Adipose tissue (tissue), 3 donors: ENCODE data around the gene QRFP. TPM values are rescaled to one million over a fixed set of nuclear protein-coding genes. Genes with fewer than 3 reads are reported as not detected.

Experiments used
- H3K27ac ChIP-seq: one replicate; pipeline ENCODE4 v1.5.1; 2013; ENCODE audit warnings: low read depth, low read length
- WGBS, 3 donors: extraction: QIAGEN DNeasy Blood & Tissue Kit; methylation state at CpG; one replicate each; pipeline ENCODE4 v1.1.7; 2013; 5-methylcytosine and 5-hydroxymethylcytosine counted together
- polyA plus RNA-seq, 3 donors: library from polyadenylated mRNA; stranded (reverse); fragments of 200-250 nt; gene quantifications; one replicate each; pipeline ENCODE4 v1.2.3, GENCODE V29; 2013
- donor health status: healthy with polysubstance abuse.
- donor health status: Bipolar disorder and iron deficiency.
- donor health status: healthy.

Gene QRFP
- under 1 TPM in 2 of 3 donors, not detected in 1; 0.03 to 0.12 TPM for polyA plus RNA-seq

GRCh38 chr9:130896233-130897014 lies at the start of gene QRFP:
QRFP (minus strand) TSS chr9:130896812; CDS start chr9:130893838, 2,974 bp downstream.
- 66 to 71% (median 70%) methylated on average over 27 of the region's 27 CpGs for WGBS, 3 donors
- no peak within 1 kb of the TSS for H3K27ac ChIP-seq

GRCh38 chr9:130945173-130945572 lies 48.6 kb upstream of the QRFP start:
- WGBS, 3 donors = 76 to 83% (median 76%) methylated on average over 9 of the region's 9 CpGs
- H3K27ac ChIP-seq = no peak overlapping the region

GRCh38 chr9:130944510-130945058 lies 48.0 kb upstream of the QRFP start:
- 25 to 41% (median 27%) methylated on average over 3 of the region's 3 CpGs for WGBS, 3 donors
- no peak overlapping the region for H3K27ac ChIP-seq

GRCh38 chr9:130943777-130944176 lies 47.2 kb upstream of the QRFP start:
- WGBS, 3 donors = 35 to 57% (median 56%) methylated on average over 14 of the region's 14 CpGs
- no peak overlapping the region for H3K27ac ChIP-seq

DNA sequence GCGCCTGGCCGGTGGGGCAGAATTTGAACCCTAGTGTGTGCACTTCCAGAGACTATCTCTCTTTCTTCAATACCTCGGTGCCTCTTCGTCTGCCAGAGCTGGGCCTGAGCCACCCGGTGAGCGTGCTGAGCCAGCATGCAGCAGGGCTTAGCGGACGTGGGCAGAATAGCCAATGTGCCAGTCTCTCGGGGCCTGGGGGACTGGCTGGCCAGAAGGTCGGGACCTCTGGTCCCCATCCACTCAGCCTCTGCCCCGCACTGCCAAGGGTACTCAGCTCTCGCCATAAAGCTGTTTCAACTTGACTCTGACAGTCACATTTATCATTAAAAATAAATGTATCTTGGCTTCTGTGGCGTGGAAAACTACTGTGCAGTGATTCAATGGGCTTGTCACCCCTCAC lies 46.6 kb upstream of the QRFP start:
- 58 to 63% (median 59%) methylated on average over 13 of the region's 13 CpGs for WGBS, 3 donors
- H3K27ac ChIP-seq = no peak overlapping the region

- WGBS, 3 donors = 66 to 72% (median 66%) methylated on average over 10 of the region's 10 CpGs
- no peak overlapping the region for H3K27ac ChIP-seq
Observed at GRCh38 chr9:130942679-130943078, 46.1 kb upstream of the QRFP start.

GRCh38 chr9:130942084-130942483 lies 45.5 kb upstream of the QRFP start:
- WGBS, 3 donors = 79 to 86% (median 81%) methylated on average over 6 of the region's 6 CpGs
- no peak overlapping the region for H3K27ac ChIP-seq

GRCh38 chr9:130940693-130941576 lies 44.3 kb upstream of the QRFP start:
- 5 to 8% (median 6%) methylated on average over 33 to 36 of the region's 36 CpGs for WGBS, 3 donors
- no peak overlapping the region for H3K27ac ChIP-seq

- WGBS, 3 donors = 1 to 4% (median 1%) methylated on average over 24 to 32 of the region's 32 CpGs
- no peak overlapping the region for H3K27ac ChIP-seq
Observed at GRCh38 chr9:130940027-130940549, 43.5 kb upstream of the QRFP start.

DNA sequence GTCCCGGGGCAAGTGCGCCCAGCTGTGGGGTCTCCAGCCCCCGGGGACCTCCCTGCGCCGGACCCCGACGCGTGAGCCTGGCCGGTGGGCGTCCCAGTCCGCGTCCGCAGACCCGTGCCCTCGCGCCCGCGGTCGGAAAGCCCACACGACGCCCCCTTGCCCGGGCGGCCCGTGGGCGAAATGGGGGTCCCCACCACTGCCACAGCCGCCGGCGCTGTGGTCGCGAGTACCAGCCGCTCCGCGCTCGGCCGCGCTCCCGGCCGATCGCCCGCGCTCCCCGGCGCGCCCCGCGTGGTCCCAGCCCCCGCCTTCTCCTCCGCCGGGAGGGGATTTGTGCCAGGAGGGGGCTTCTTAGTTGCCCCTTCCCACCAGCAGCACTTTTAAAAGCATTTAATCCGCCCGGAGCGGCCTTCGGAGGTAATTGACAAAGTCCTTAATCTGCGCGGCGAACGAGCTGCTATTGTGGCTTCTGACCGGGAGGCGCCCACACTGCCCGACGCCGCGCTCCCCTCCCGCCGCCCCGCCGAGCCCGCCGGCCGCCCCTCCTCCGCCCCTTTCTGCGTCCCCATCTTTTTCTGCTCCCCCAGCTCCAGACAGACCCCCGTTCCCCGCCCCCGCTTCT lies 42.9 kb upstream of the QRFP start:
- WGBS, 3 donors = 0 to 1% (median 0%) methylated on average over 69 to 75 of the region's 75 CpGs
- no peak overlapping the region for H3K27ac ChIP-seq

DNA sequence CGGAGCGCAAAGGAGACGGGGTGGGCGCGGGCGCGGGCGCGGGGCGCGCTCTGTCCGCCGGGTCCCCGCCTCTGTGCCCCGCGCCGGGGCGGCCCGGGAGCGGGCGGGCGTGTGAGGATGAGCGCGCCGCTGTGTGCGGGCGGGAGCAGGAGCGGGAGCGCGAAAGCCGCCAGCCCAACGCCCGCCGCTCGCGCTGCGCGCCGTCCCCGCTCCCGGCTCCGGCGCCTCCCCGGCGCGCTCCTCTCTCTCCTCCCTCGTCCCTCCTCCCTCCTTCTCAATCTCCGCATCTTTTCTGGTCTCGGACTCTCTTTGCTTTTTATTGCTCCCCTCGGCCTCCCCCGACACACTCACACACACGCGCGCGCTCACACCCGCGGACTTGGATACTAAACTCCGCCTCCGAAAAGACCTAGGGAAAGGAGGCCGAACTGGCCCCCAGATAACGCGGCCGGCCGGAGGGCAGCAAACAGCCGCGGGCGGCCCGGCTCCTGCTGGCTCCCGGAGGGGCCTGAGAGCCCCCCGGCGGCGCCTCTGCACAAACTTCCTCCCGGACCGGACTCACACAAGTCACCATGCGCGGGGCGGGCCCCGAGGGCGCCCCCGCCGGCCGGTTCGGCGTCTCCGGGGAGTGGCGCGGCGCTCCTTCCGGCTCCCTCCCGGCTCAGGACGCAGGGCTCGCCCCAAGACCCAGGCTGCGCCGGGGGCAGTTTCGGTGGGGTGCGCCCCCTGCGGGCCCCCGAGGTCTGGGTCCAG lies 42.2 kb upstream of the QRFP start, which contains the start of gene FIBCD1:
Gene FIBCD1 (minus strand): TSS at position 596 of the 753 bp plus-strand sequence. CDS start 640 bp downstream, outside the sequence.
- H3K27ac ChIP-seq = no peak within 1 kb of the TSS
- 0 to 1% (median 1%) methylated on average over 37 to 96 of the region's 98 CpGs for WGBS, 3 donors

GRCh38 chr9:130938184-130938651 lies 41.6 kb upstream of the QRFP start:
- 1 to 3% (median 3%) methylated on average over 25 to 52 of the region's 52 CpGs for WGBS, 3 donors
- no peak overlapping the region for H3K27ac ChIP-seq

GRCh38 chr9:130937146-130938076 lies 40.8 kb upstream of the QRFP start:
- WGBS, 3 donors = 59 to 65% (median 59%) methylated on average over 23 of the region's 23 CpGs
- H3K27ac ChIP-seq = no peak overlapping the region

DNA sequence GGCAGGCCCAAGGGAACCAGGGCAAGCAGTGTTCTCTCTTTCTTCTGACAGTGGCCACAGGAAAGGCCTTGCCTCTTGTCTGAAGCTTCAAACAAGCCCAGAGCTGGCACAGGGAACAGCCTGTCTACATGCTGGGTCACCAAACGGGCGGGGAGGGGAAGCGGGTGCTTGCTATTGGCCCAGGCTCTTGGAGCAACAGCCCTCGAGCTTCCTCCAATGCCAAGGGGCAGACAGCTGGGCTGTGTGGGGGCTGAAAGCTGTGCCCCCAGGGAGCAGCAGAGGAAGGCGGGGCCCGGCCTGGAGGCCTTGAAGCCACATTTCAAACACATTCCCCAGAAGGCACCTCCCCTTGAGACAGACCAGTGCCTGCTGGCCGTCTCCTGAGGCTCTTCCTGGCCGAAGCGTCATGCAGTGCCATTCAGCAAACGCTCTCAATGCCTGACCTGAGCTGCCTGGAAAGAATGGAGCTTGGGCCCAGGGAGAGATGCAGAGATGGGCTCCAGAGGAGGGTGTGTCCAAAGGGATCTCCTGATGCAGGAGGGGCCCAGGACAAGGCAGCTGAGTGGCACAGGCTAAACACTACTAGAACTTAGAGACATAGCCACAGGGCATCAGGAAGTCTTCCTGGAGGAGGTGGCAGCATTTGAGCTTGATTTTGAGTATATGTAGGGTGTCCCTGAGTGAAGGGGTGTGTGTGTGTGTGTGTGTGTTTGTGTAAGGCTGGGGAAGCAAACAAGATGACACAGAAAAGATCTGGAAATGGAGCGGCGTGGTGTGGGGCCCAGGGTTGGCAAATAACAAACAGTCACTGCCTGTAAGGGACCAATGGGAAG lies 39.9 kb upstream of the QRFP start:
- no peak overlapping the region for H3K27ac ChIP-seq
- 41 to 57% (median 50%) methylated on average over 12 of the region's 12 CpGs for WGBS, 3 donors

DNA sequence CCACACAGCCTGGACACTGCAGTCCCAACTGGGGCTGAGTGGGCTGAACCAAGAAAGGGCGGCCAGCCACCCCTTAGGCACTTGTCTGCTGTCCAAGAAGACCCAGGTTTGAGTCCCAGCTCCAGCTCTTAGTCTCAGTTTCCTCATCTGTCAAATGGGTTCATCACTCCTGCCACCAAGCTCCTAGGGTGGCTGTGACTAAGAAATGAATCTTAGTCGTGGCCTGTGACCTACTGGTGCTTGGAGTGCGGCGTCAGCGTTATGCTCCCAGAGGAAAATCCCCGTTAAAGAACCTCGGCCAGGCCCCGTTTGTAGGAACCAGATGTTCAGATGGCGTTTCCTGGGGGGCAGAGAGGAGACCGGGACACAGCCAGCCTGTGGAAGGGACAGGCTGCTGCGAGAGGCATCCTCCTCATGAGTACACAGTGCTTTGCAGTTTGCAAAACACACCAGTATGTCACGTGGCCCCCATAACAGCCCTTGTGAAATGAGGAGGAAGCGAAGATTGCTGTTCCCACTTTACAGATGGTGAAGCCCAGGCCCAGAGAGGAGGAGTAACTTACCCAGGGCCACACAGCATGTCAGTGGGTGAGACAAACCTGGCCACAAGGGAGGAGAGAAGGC lies 39.1 kb upstream of the QRFP start:
- H3K27ac ChIP-seq = no peak overlapping the region
- WGBS, 3 donors = 63 to 86% (median 71%) methylated on average over 13 of the region's 13 CpGs
